Prostate gland (tissue), 2 donors: ENCODE measurements around the gene AKAP7. TPM values are rescaled to one million over a fixed set of nuclear protein-coding genes. Genes with fewer than 3 reads are reported as not detected.

Experiments
- DNase-seq: peaks from one replicate; pipeline ENCODE4 v3.0.0-alpha.2; 2019; ENCODE audit warnings: low spot score
- H3K27ac ChIP-seq, 2 donors: fragments of 200-600 bp; sonication (generic); 2 replicates each; pipeline ENCODE4 v1.5.1; 2017 to 2019
- H3K27me3 ChIP-seq: fragments of 200-600 bp; sonication (generic); replicated peaks from 2 replicates; pipeline ENCODE4 v1.5.1; 2019; ENCODE audit not compliant: insufficient read depth
- H3K36me3 ChIP-seq, 2 donors: fragments of 200-600 bp; sonication (generic); 1 replicate in 1 of 2; 2 replicates in 1 of 2; pipeline versions ENCODE4 v1.5.1 to v1.8.1; 2017 to 2019
- H3K4me1 ChIP-seq: fragments of 200-600 bp; sonication (generic); replicated peaks from 2 replicates; pipeline ENCODE4 v1.5.1; 2019
- H3K4me3 ChIP-seq, 2 donors: fragments of 200-600 bp; sonication (generic); 2 replicates each; pipeline ENCODE4 v1.5.1; 2017 to 2019
- H3K9me3 ChIP-seq: fragments of 200-600 bp; sonication (generic); 2 replicates; pipeline ENCODE4 v1.5.1; 2017
- POLR2A ChIP-seq: fragments of 450-650 bp; IDR thresholded peaks from one replicate; pipeline ENCODE4 v1.6.1; 2016; ENCODE audit warnings: antibody characterized with exemption, mild to moderate bottlenecking
- POLR2AphosphoS5 ChIP-seq: sonication (generic); formaldehyde crosslinking; IDR thresholded peaks from one replicate; pipeline ENCODE4 v1.6.1; 2017; ENCODE audit warnings: antibody characterized with exemption
- WGBS: methylation state at CpG from one replicate; pipeline ENCODE4 v1.1.5; 2018; 5-methylcytosine and 5-hydroxymethylcytosine counted together
- intact Hi-C: fragments of 100-400 bp; cut with DNase I; formaldehyde crosslinking; loops from one replicate; pipeline ENCODE4 v1.14.2; 2022
- total RNA-seq, 2 donors: library from RNA; depleted of rRNA; stranded (reverse); fragments of >200 nt; gene quantifications; one replicate each; pipeline ENCODE4 v1.1.0, GENCODE V29; 2016
- TF ChIP-seq, protein P1 (sequence below), 4 experiments: fragments of 200-600 bp in 2 of 4; fragments of 450-650 bp in 2 of 4; sonication (generic) in 2 of 4; IDR thresholded peaks; 1 replicate in 3 of 4; 2 replicates in 1 of 4; pipeline ENCODE4 v1.5.1; 2016 to 2019; ENCODE audit warnings: antibody characterized with exemption in 4 of 4, mild to moderate bottlenecking in 2 of 4, moderate library complexity in 2 of 4

The AKAP7 gene
- total RNA-seq, 2 donors from 2014 or later: 23.7 to 34.3 TPM

DNA sequence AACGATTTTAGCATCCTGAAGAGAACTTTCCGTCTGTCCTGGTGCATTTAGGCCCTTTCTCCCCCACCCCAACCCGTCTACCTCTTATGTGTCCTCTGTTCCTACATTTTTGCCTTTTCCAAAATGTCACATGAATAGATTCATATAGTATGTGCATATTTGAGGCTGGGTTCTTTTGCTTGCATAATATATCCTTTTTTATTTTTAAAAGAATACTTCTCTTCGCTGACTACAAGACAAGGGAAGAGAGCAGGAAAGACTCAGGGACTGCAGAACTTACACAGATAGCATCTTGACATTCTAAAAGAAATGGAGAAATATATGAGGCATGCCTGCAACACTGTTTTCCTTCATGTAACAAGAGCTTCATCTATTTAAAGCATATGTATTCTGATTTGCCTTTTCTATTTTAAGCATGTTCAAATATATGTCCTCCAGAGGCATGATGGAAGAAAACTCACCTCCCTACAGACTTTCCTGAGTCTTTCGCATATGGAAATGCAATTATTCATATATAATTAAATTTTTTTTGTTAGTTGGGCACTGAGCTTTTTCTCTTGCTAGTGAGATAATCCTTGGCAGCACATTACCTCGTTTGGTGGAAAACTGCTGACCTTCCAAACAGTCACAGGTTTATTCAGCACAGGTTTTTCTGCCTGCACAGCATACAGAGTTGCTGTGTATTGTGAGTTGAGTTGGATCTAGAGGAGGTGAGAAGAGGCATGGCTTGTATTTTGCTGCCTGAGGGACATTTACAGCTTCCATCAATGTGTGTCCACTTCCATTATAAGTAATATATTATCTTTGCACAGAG, 170.0 kb downstream of the AKAP7 start:
- Histone ChIP-seq H3K27me3 (no peaks in the 10 kb centered on the region), H3K9me3 (no peaks in the 10 kb centered on the region), H3K4me1 (no peaks in the 10 kb centered on the region), H3K4me3 (no peak overlapping the region), H3K36me3 (no peaks in the 10 kb centered on the region), H3K27ac (no peak overlapping the region)
- no peak for DNase-seq
- WGBS: 79% methylated on average over 6 of the region's 6 CpGs
- no peak for TF ChIP-seq POLR2A
- TF ChIP-seq, protein P1, sequence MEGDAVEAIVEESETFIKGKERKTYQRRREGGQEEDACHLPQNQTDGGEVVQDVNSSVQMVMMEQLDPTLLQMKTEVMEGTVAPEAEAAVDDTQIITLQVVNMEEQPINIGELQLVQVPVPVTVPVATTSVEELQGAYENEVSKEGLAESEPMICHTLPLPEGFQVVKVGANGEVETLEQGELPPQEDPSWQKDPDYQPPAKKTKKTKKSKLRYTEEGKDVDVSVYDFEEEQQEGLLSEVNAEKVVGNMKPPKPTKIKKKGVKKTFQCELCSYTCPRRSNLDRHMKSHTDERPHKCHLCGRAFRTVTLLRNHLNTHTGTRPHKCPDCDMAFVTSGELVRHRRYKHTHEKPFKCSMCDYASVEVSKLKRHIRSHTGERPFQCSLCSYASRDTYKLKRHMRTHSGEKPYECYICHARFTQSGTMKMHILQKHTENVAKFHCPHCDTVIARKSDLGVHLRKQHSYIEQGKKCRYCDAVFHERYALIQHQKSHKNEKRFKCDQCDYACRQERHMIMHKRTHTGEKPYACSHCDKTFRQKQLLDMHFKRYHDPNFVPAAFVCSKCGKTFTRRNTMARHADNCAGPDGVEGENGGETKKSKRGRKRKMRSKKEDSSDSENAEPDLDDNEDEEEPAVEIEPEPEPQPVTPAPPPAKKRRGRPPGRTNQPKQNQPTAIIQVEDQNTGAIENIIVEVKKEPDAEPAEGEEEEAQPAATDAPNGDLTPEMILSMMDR (IDR thresholded peaks at IDR 0.05): no peak
- TF ChIP-seq POLR2AphosphoS5: peak; percentile 21
- intact Hi-C loops: no loop called here

DNA sequence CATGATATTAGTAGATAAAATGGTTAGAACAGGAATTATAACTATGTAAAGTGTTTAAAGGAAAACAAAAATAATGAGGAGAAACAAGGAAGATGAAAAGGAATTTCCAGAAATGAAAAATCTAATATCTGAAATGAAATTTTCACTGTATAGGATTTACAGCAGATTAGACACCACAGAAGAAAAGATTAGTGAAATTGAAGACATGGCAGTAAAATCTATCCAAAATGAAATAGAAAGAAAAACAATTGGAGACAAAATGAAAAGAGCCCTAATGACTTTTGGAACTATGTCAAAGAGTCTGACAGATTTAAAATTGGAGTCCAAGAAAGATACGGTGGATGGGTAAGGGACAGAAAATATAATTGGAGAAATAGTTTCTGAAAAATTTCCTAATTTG, 174.2 kb downstream of the AKAP7 start:
- Histone ChIP-seq H3K27ac (no peak overlapping the region), H3K9me3 (no peaks in the 10 kb centered on the region), H3K36me3 (no peaks in the 10 kb centered on the region), H3K4me1 (no peaks in the 10 kb centered on the region), H3K27me3 (no peaks in the 10 kb centered on the region), H3K4me3 (no peak overlapping the region)
- TF ChIP-seq POLR2AphosphoS5 (no peak), POLR2A (no peak)
- TF ChIP-seq, protein P1 (IDR thresholded peaks at IDR 0.05): no peak
- DNase-seq: no peak
- intact Hi-C loops: no loop called here
- 92% methylated on average over 1 of the region's 1 CpG for WGBS

DNA sequence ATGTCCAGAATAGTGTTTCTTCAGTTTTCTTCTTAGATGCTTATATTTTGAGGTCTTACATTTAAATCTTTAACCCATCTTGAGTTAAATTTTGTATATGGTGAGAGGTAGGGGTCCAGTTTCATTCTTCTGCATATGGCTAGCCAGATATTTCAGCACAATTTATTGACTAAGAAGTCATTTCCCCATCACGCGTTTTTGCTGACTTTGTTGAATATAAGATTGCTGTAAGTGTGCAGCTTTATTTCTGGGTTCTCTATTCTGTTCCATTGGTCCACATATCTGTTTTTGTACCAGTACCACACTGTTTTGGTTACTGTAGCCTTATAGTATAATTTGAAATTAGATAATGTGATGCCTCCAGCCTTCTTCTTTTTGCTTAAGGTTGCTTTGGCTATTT, 179.6 kb downstream of the AKAP7 start:
- Histone ChIP-seq H3K4me3 (no peak overlapping the region), H3K27me3 (no peaks in the 10 kb centered on the region), H3K4me1 (no peaks in the 10 kb centered on the region), H3K36me3 (no peaks in the 10 kb centered on the region), H3K9me3 (no peaks in the 10 kb centered on the region), H3K27ac (no peak overlapping the region)
- 99% methylated on average over 2 of the region's 2 CpGs for WGBS
- TF ChIP-seq POLR2AphosphoS5 (no peak), POLR2A (no peak)
- TF ChIP-seq, protein P1 (IDR thresholded peaks at IDR 0.05): no peak
- no peak for DNase-seq
- intact Hi-C loops: no loop called here

DNA sequence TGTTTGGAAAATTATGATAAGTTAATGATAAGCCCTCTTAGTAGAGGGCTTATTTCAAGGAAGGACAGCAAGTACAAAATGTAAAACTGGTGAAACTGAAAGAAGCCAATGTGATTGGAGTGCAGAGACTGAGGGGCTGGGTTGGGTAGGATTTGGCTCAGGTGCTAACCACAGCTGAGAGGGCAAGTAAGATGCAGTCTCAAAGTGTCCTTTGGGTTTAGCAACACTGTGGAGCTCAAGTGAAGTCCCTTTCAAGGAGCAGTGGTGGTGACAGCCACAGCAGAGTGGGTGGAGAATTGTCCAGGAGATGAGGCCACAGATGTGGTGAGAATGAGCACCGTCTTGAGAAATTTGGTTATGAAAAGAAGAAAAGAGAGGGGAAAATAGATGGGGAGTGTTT, 181.4 kb downstream of the AKAP7 start:
- Histone ChIP-seq H3K36me3 (no peaks in the 10 kb centered on the region), H3K9me3 (no peaks in the 10 kb centered on the region), H3K27ac (no peak overlapping the region), H3K27me3 (no peaks in the 10 kb centered on the region), H3K4me1 (no peaks in the 10 kb centered on the region), H3K4me3 (no peak overlapping the region)
- TF ChIP-seq, protein P1 (IDR thresholded peaks at IDR 0.05): no peak
- TF ChIP-seq POLR2A (no peak), POLR2AphosphoS5 (no peak)
- intact Hi-C loops: no loop called here
- DNase-seq: no peak
- 91% methylated on average over 1 of the region's 1 CpG for WGBS

DNA sequence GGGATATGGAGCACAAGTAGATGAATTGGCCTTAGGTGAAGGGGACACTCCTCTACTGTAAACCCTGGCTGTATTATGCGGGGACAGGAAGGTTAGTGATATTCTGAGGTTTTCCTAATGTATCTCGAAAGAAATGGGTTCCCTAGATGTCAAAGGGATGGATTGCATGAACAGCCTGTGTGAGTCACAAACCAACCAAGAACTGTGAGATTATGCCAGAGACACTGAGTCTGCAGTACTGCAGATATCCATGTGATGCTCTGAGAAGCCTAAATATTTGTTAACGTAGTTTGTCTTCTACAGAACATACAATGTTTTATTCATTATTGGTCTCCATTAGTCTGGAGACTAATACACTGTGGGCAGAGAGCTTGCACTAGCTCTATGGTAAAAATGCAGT, 182.2 kb downstream of the AKAP7 start:
- Histone ChIP-seq H3K4me1 (no peaks in the 10 kb centered on the region), H3K9me3 (no peaks in the 10 kb centered on the region), H3K27ac (no peak overlapping the region), H3K36me3 (no peaks in the 10 kb centered on the region), H3K4me3 (no peak overlapping the region), H3K27me3 (no peaks in the 10 kb centered on the region)
- 91% methylated on average over 3 of the region's 3 CpGs for WGBS
- DNase-seq: no peak
- TF ChIP-seq POLR2AphosphoS5: no peak
- no peak for TF ChIP-seq POLR2A
- TF ChIP-seq, protein P1 (IDR thresholded peaks at IDR 0.05): no peak
- intact Hi-C loops: no loop called here
